ENCODE data around the gene P2RX7. TPM values are rescaled to one million over a fixed set of nuclear protein-coding genes. Genes with fewer than 3 reads are reported as not detected.

Gene P2RX7
- polyA plus RNA-seq, 1 experiment, result 0.48 TPM

GRCh38 chr12:121108492-121108891, 24.2 kb upstream of the P2RX7 start:
- DNase-seq (ENCODE audit: low read depth, low spot score), result no peak
- H3K27me3 ChIP-seq (ENCODE audit: control insufficient read depth, insufficient read depth, low read length), result no peaks in the 10 kb centered on the region
- POLR2A ChIA-PET, result no interaction called here
- no peak for TF ChIP-seq CTCF (IDR thresholded peaks at IDR 0.05; ENCODE audit: low read depth, low read length)
- no peak overlapping the region for H3K4me3 ChIP-seq (ENCODE audit: low read depth, low read length)
- H3K27ac ChIP-seq (ENCODE audit: low read depth, low read length), result no peak overlapping the region
- no peaks in the 10 kb centered on the region for H3K9me3 ChIP-seq (ENCODE audit: control insufficient read depth, insufficient read depth, low read length)
- CTCF ChIA-PET, result interaction anchor here (0.6 to 3.6 kb wide), 5 partner anchors 15 to 533 kb away, joined by 3 to 15 read pairs (median 7); no protein-coding TSS in a partner anchor

- H3K27ac ChIP-seq (ENCODE audit: low read depth, low read length), result no peak overlapping the region
- no peaks in the 10 kb centered on the region for H3K27me3 ChIP-seq (ENCODE audit: control insufficient read depth, insufficient read depth, low read length)
- CTCF ChIA-PET, result interaction anchor here (0.6 to 3.6 kb wide), 15 partner anchors 10 to 529 kb away, joined by 3 to 15 read pairs (median 4); partner anchors contain the start of gene POP5
- H3K4me3 ChIP-seq (ENCODE audit: low read depth, low read length), result no peak overlapping the region
- POLR2A ChIA-PET, result no interaction called here
- peak; percentile 94 for TF ChIP-seq CTCF (IDR thresholded peaks at IDR 0.05; ENCODE audit: low read depth, low read length)
- peak; percentile 26 for DNase-seq (ENCODE audit: low read depth, low spot score)
- no peaks in the 10 kb centered on the region for H3K9me3 ChIP-seq (ENCODE audit: control insufficient read depth, insufficient read depth, low read length)
Observed at GRCh38 chr12:121110211-121110940, 22.3 kb upstream of the P2RX7 start.

- H3K9me3 ChIP-seq (ENCODE audit: control insufficient read depth, insufficient read depth, low read length), result no peaks in the 10 kb centered on the region
- POLR2A ChIA-PET, result no interaction called here
- no peak overlapping the region for H3K4me3 ChIP-seq (ENCODE audit: low read depth, low read length)
- CTCF ChIA-PET, result interaction anchor here (1.4 to 3.6 kb wide), 3 partner anchors 11 to 529 kb away, joined by 4 to 15 read pairs (median 13); no protein-coding TSS in a partner anchor
- peaks cover 6% of the 10 kb centered on the region for H3K27me3 ChIP-seq (ENCODE audit: control insufficient read depth, insufficient read depth, low read length)
- no peak for TF ChIP-seq CTCF (IDR thresholded peaks at IDR 0.05; ENCODE audit: low read depth, low read length)
- DNase-seq (ENCODE audit: low read depth, low spot score), result no peak
- no peak overlapping the region for H3K27ac ChIP-seq (ENCODE audit: low read depth, low read length)
Observed at GRCh38 chr12:121111684-121112083, 21.0 kb upstream of the P2RX7 start.

- no peak overlapping the region for H3K4me3 ChIP-seq (ENCODE audit: low read depth, low read length)
- no peaks in the 10 kb centered on the region for H3K9me3 ChIP-seq (ENCODE audit: control insufficient read depth, insufficient read depth, low read length)
- H3K27ac ChIP-seq (ENCODE audit: low read depth, low read length), result no peak overlapping the region
- TF ChIP-seq CTCF (IDR thresholded peaks at IDR 0.05; ENCODE audit: low read depth, low read length), result no peak
- H3K27me3 ChIP-seq (ENCODE audit: control insufficient read depth, insufficient read depth, low read length), result peaks cover 12% of the 10 kb centered on the region
- ChIA-PET POLR2A (no interaction called here), CTCF (interaction anchor here (3.2 kb wide), 1 partner anchor 12 kb away, joined by 13 read pairs; no protein-coding TSS in a partner anchor)
- no peak for DNase-seq (ENCODE audit: low read depth, low spot score)
Observed at GRCh38 chr12:121112496-121112895, 20.2 kb upstream of the P2RX7 start.

- TF ChIP-seq CTCF (IDR thresholded peaks at IDR 0.05; ENCODE audit: low read depth, low read length), result no peak
- no peak for DNase-seq (ENCODE audit: low read depth, low spot score)
- ChIA-PET CTCF (no interaction called here), POLR2A (no interaction called here)
- no peaks in the 10 kb centered on the region for H3K9me3 ChIP-seq (ENCODE audit: control insufficient read depth, insufficient read depth, low read length)
- no peak overlapping the region for H3K27ac ChIP-seq (ENCODE audit: low read depth, low read length)
- H3K4me3 ChIP-seq (ENCODE audit: low read depth, low read length), result no peak overlapping the region
- peaks cover 13% of the 10 kb centered on the region for H3K27me3 ChIP-seq (ENCODE audit: control insufficient read depth, insufficient read depth, low read length)
Observed at GRCh38 chr12:121113057-121113456, 19.6 kb upstream of the P2RX7 start.

Data from AG04450 (cell line).